Activated CD4-positive, alpha-beta T cell treated with anti-CD3 and anti-CD28 coated beads, Interleukin-2, amount 50 U/mL, for 1 hour (primary cell): ENCODE measurements around the gene GPHN.
"Not testable (repeated sequence)": the region's sequence is repeated elsewhere in the genome, so short reads cannot be mapped to it uniquely, and the experiment has no call there.

Source experiments
- DNase-seq: peaks from one replicate; pipeline ENCODE4 v3.0.0-alpha.2; 2020

Gene GPHN

DNA sequence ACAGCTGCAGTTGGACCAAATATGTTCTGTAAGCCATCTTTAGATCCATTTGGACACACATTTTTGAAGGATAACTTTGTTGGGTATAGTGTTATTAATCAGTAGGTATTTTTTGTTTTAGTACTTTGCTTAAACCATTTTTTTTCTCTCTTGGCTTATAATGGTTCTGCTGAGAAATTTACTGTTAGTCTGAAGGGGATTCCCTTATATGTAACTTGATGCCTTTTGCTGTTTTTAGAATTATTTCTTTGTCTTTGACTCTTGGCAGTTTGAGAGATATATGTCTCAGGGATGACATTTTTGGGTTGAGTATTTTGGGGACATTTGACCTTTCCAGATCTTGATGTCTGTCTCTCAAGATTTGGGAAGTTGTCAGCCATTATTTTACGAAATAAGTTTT, 169.8 kb downstream of the GPHN start:
- DNase-seq, result no peak

DNA sequence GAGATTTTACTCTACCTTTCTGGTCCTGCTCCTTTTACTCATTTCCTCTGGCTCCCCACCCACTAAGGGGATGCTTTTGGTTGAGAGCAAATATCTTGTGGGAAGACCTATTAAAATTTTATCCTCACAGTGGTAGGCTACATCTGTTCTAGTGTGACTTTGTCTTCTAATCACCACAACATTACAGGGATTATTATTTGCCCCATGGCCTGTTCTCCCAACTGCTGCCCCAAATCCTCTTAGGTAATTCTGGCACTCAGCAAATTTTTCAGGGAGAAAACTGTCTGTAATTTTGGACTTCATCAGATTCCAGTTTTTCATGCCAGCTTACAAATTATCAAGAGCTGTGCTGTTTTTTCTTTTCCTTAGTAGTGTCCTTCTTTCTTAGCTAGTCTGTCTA, 172.3 kb downstream of the GPHN start:
- no peak for DNase-seq

DNA sequence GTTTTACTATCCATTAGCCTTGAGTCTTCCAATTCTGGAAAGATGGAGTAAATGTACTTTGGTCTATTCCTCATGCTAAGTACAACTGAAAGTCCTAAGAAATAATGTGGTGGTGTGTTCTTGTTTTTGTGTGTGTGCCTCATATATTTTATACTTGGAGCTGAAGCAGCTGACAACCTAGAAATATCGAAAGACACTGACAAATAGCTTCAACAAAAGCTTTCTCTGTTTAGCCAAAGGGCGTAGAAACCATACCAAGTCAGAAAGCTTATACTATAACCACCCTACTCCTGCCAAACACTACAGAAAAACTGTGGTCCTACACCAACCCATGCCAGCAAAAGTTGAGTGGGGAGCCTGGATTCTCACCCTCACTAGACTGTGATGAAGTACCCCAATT, 188.4 kb downstream of the GPHN start:
- no peak for DNase-seq

- no peak for DNase-seq
These were observed 190.6 kb downstream of the GPHN start for GRCh38 chr14:66698503-66698902.

GRCh38 chr14:66701813-66702212, 193.9 kb downstream of the GPHN start:
- no peak for DNase-seq

DNA sequence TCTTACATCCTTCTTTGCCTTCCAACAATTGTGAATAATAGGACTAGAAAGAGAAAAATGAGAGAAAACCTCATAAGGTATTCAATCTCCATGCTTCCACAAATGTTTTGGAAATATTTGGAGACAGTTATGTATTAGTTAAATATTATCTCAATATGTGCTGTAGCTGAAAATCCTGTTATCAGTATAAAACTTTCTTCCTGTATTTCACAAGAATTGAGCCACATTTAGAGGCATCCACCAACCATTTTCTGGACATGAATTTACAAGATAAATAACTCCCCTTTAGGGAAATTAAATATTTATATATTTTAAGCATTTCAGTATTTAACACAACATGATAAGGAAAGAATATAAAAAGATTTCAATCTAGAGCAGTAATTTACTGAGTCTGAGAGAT, 200.3 kb downstream of the GPHN start:
- DNase-seq, result no peak

DNA sequence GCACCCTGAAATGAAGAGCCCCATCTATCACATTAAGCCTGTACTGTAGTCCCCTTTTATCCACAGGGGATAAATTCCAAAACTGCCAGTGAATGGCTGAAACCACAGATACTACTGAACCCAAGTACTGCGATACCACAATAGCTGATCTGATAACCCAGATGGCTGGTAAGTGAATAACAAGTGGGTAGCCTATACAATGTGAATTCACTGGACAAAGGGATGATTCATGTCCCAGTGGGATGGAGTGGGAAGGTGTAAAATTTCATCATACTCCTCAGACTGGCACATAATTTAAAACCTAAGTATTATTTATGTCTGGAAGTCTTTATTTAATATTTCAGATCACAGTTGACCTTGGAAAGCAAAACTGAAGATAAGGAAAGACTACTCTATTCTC, 201.3 kb downstream of the GPHN start:
- no peak for DNase-seq

- DNase-seq, result not testable (repeated sequence)
These were observed 206.3 kb downstream of the GPHN start for GRCh38 chr14:66714291-66714690.

- DNase-seq, result not testable (repeated sequence)
These were observed 207.4 kb downstream of the GPHN start for GRCh38 chr14:66715313-66715712.

- DNase-seq, result no peak
These were observed 208.3 kb downstream of the GPHN start for GRCh38 chr14:66716227-66716626.

DNA sequence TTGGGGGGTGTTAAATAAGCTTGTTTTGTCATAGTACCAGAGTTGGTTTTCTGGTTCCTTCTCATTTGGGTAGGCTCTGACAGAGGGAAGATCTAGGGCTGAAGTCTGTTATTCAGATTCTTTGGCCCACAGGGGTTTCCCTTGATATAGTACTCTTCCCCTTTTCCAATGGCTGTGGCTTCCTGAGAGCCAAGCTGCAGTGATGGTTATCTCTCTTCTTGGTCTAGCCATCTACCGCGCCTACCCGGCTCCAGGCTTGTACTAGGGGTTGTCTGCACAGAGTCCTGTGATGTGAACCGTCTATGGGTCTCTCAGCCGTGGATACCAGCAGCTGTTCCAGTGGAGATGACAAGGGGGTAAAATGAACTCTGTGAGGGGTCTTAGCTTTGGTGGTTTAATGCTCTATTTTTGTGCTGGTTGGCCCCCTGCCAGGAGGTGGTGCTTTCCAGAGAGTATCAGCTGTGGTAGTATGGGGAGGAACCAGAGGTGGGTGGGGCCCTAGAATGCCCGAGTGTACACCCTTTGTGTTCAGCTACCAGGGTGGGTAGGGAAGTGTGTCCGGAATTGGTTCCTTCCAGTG, 209.7 kb downstream of the GPHN start:
- DNase-seq, result no peak

DNA sequence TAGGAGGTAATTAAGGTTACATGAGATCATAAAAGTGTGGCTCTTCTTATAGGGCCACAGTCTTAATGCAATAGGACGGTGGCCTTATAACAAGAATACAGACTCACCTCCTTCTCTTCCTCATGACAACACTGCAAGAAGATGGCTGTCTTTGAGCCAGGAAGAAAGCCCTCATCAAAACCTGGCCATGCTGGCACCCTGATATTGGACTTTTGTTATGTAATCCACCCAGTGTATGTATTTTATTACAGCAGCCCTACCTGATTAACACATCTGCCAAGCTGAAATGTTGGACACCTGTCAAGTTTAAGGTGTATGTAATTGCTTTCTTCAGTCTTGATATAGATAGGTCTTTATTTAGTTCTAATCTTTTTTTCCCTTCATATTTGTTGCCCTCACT, 217.0 kb downstream of the GPHN start:
- no peak for DNase-seq

DNA sequence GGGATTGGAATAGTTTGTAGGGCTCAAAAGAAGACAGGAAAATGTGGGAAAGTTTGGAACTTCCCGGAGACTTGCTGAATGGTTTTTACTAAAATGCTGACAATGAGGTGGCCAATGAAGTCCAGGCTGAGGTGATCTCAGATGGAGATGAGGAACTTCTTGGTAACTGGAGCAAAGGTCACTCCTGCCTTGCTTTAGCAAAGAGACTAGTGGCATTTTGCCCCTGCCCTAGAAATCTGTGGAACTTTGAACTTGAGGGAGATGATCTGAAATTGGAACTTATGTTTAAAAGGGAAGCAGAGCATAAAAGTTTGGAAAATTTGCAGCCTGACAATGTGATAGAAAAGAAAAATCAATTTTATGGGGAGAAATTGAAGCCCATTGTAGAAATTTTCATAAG, 223.4 kb downstream of the GPHN start:
- not testable (repeated sequence) for DNase-seq

DNA sequence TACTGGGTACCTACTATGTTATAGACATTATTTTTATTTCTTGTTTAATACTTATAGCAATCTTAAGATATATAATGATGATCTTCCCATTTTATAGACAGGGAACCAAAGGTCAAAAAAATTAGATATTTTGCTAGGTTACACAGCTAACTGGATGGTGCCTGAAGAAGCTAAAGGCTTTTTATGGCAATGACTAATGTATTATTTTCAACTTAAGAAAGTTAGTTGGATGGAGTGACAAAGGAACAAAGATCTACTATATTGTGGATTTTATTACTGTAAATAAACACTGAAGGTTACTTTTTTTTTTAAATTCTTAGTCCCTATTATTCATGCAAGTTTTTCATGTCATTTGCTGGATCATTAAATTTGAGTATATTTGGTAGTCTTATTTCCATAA, 227.9 kb downstream of the GPHN start:
- no peak for DNase-seq

DNA sequence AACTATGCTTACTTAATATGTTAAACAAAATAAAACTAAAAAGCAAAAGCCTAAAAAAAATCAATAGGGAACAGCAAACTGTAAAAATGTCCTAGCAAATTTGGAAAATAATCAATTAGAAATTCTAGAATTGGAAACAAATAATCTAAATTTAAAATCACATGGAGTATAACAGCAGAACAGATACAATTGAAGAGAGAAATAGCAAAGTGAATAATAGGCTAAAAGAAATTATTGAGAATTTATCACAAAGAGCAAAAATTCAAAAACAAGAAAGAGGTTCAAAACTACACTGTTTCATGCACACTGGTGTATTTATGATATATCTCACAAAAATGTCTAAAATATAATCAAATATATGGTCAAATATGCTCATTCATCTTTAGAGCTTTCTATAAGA, 231.9 kb downstream of the GPHN start:
- DNase-seq, result no peak

DNA sequence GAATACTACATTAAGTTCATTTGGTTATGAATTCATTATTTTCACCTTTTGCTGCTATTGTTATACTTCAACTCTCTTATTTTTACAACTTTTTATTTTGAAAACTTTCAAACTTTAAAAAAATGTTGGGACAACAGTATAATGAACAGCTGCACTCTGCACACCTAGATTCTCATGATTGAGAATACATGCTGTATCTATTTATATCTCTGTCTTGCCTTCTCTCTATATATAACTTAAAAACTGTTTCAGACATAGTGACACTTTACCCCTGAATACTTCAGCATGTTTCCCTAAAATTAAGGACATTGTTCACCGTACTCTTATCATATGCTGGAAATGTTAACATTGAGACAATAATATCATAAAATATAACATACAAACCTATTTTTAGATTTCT, 237.1 kb downstream of the GPHN start:
- no peak for DNase-seq

- DNase-seq, result no peak
These were observed 238.5 kb downstream of the GPHN start for GRCh38 chr14:66746316-66747006.

GRCh38 chr14:66752109-66752508, 244.2 kb downstream of the GPHN start:
- no peak for DNase-seq

- no peak for DNase-seq
These were observed 250.2 kb downstream of the GPHN start for GRCh38 chr14:66758031-66758613.

GRCh38 chr14:66772146-66772545, 264.2 kb downstream of the GPHN start:
- no peak for DNase-seq

- no peak for DNase-seq
These were observed 274.9 kb downstream of the GPHN start for GRCh38 chr14:66782853-66783252.

- DNase-seq, result no peak
These were observed 282.2 kb downstream of the GPHN start for GRCh38 chr14:66790101-66790500.

- no peak for DNase-seq
These were observed 295.0 kb downstream of the GPHN start for GRCh38 chr14:66802962-66803361.

GRCh38 chr14:66804141-66804540, 296.2 kb downstream of the GPHN start:
- no peak for DNase-seq

- DNase-seq, result no peak
These were observed 305.7 kb downstream of the GPHN start for GRCh38 chr14:66813636-66814035.
